HUES48 (cell line): ENCODE data around the gene STIM1.

ENCODE experiments used
- H3K27ac ChIP-seq: one replicate; pipeline ENCODE4 v1.7.0; 2013; ENCODE audit warnings: low read depth, low read length, inconsistent platforms
- H3K27me3 ChIP-seq: 2 replicates; pipeline ENCODE4 v1.6.1; 2013; ENCODE audit warnings: mild to moderate bottlenecking, low read length; ENCODE audit not compliant: control insufficient read depth, insufficient read depth
- H3K36me3 ChIP-seq: 2 replicates; pipeline ENCODE4 v1.6.1; 2013; ENCODE audit warnings: low read length; ENCODE audit not compliant: control insufficient read depth, insufficient read depth
- H3K4me1 ChIP-seq: 2 replicates; pipeline ENCODE4 v1.6.1; 2013; ENCODE audit warnings: mild to moderate bottlenecking, low read length; ENCODE audit not compliant: control insufficient read depth, insufficient read depth
- H3K4me3 ChIP-seq: 2 replicates; pipeline ENCODE4 v1.5.1; 2013; ENCODE audit warnings: mild to moderate bottlenecking, low read depth, low read length
- H3K9ac ChIP-seq: 2 replicates; pipeline ENCODE4 v1.6.1; 2013; ENCODE audit warnings: mild to moderate bottlenecking, low read depth, low read length, moderate library complexity
- H3K9me3 ChIP-seq: 2 replicates; pipeline ENCODE4 v1.6.1; 2013; ENCODE audit warnings: low read length; ENCODE audit not compliant: control insufficient read depth, insufficient read depth

STIM1 gene

GRCh38 chr11:3939211-3939610, 83.7 kb downstream of the STIM1 start:
- H3K36me3 ChIP-seq, result no peaks in the 10 kb centered on the region
- H3K4me1 ChIP-seq, result no peaks in the 10 kb centered on the region
- no peaks in the 10 kb centered on the region for H3K9me3 ChIP-seq
- no peaks in the 10 kb centered on the region for H3K27me3 ChIP-seq
- H3K27ac ChIP-seq, result no peak overlapping the region
- no peak overlapping the region for H3K9ac ChIP-seq
- no peak overlapping the region for H3K4me3 ChIP-seq

- Histone ChIP-seq H3K27ac (no peak overlapping the region), H3K36me3 (no peaks in the 10 kb centered on the region), H3K4me1 (no peaks in the 10 kb centered on the region), H3K27me3 (no peaks in the 10 kb centered on the region), H3K4me3 (no peak overlapping the region), H3K9me3 (no peaks in the 10 kb centered on the region), H3K9ac (no peak overlapping the region)
Observed at GRCh38 chr11:3939651-3940190, 84.3 kb downstream of the STIM1 start.

- no peak overlapping the region for H3K27ac ChIP-seq
- H3K27me3 ChIP-seq, result no peaks in the 10 kb centered on the region
- H3K4me1 ChIP-seq, result no peaks in the 10 kb centered on the region
- H3K36me3 ChIP-seq, result no peaks in the 10 kb centered on the region
- no peak overlapping the region for H3K4me3 ChIP-seq
- no peak overlapping the region for H3K9ac ChIP-seq
- H3K9me3 ChIP-seq, result no peaks in the 10 kb centered on the region
Observed at GRCh38 chr11:3942160-3942955, 86.9 kb downstream of the STIM1 start.

- Histone ChIP-seq H3K9ac (no peak overlapping the region), H3K4me3 (no peak overlapping the region), H3K27me3 (no peaks in the 10 kb centered on the region), H3K9me3 (no peaks in the 10 kb centered on the region), H3K36me3 (no peaks in the 10 kb centered on the region), H3K27ac (no peak overlapping the region), H3K4me1 (no peaks in the 10 kb centered on the region)
Observed at GRCh38 chr11:3942956-3943497, 87.6 kb downstream of the STIM1 start.

- Histone ChIP-seq H3K27me3 (no peaks in the 10 kb centered on the region), H3K36me3 (no peaks in the 10 kb centered on the region), H3K4me1 (no peaks in the 10 kb centered on the region), H3K27ac (no peak overlapping the region), H3K9ac (no peak overlapping the region), H3K9me3 (no peaks in the 10 kb centered on the region), H3K4me3 (no peak overlapping the region)
Observed at GRCh38 chr11:3944198-3944597, 88.7 kb downstream of the STIM1 start.

- Histone ChIP-seq H3K9ac (no peak overlapping the region), H3K4me1 (peaks cover 6% of the 10 kb centered on the region), H3K27me3 (no peaks in the 10 kb centered on the region), H3K27ac (no peak overlapping the region), H3K36me3 (no peaks in the 10 kb centered on the region), H3K9me3 (no peaks in the 10 kb centered on the region), H3K4me3 (no peak overlapping the region)
Observed at GRCh38 chr11:3946455-3947017, 91.1 kb downstream of the STIM1 start.

- Histone ChIP-seq H3K36me3 (no peaks in the 10 kb centered on the region), H3K4me3 (no peak overlapping the region), H3K9ac (no peak overlapping the region), H3K9me3 (no peaks in the 10 kb centered on the region), H3K27me3 (no peaks in the 10 kb centered on the region), H3K4me1 (peaks cover 8% of the 10 kb centered on the region), H3K27ac (no peak overlapping the region)
Observed at GRCh38 chr11:3947061-3947460, 91.6 kb downstream of the STIM1 start.

- Histone ChIP-seq H3K27ac (no peak overlapping the region), H3K27me3 (no peaks in the 10 kb centered on the region), H3K36me3 (no peaks in the 10 kb centered on the region), H3K4me1 (peaks cover 8% of the 10 kb centered on the region), H3K9me3 (no peaks in the 10 kb centered on the region), H3K4me3 (no peak overlapping the region), H3K9ac (no peak overlapping the region)
Observed at GRCh38 chr11:3949125-3949524, 93.7 kb downstream of the STIM1 start.

GRCh38 chr11:3950996-3951660, 95.7 kb downstream of the STIM1 start:
- Histone ChIP-seq H3K36me3 (no peaks in the 10 kb centered on the region), H3K27me3 (no peaks in the 10 kb centered on the region), H3K9ac (no peak overlapping the region; the same call in 1 of the 2 replicates), H3K9me3 (no peaks in the 10 kb centered on the region), H3K4me1 (peaks cover 8% of the 10 kb centered on the region), H3K27ac (peak overlapping the region; percentile 59), H3K4me3 (no peak overlapping the region)

- Histone ChIP-seq H3K36me3 (no peaks in the 10 kb centered on the region), H3K27ac (no peak overlapping the region)
Observed at GRCh38 chr11:3952715-3953114, 97.3 kb downstream of the STIM1 start.

GRCh38 chr11:3953327-3953726, 97.9 kb downstream of the STIM1 start:
- H3K27ac ChIP-seq, result no peak overlapping the region
- H3K4me1 ChIP-seq, result peaks cover 8% of the 10 kb centered on the region
- no peaks in the 10 kb centered on the region for H3K9me3 ChIP-seq
- H3K36me3 ChIP-seq, result no peaks in the 10 kb centered on the region
- H3K9ac ChIP-seq, result no peak overlapping the region
- no peak overlapping the region for H3K4me3 ChIP-seq
- no peaks in the 10 kb centered on the region for H3K27me3 ChIP-seq

More at GRCh38 chr11:3952715-3953114, 97.3 kb downstream of the STIM1 start:
- no peak overlapping the region for H3K9ac ChIP-seq
- no peaks in the 10 kb centered on the region for H3K9me3 ChIP-seq
- peaks cover 8% of the 10 kb centered on the region for H3K4me1 ChIP-seq
- no peak overlapping the region for H3K4me3 ChIP-seq
- H3K27me3 ChIP-seq, result no peaks in the 10 kb centered on the region
